NT2/D1 (cell line): ENCODE results near the gene NAAA.

ENCODE experiments used
- SUZ12 ChIP-seq: IDR thresholded peaks from 2 replicates; pipeline ENCODE4 v1.6.1; 2011; ENCODE audit not compliant: insufficient read length, insufficient read depth; ENCODE audit errors: extremely low read depth
- YY1 ChIP-seq: IDR thresholded peaks from 2 replicates; pipeline ENCODE4 v1.6.1; 2011; ENCODE audit not compliant: insufficient read length, insufficient read depth
- ZNF274 ChIP-seq: IDR thresholded peaks from 2 replicates; pipeline ENCODE4 v1.6.1; 2011; ENCODE audit warnings: mild to moderate bottlenecking, low read depth, low read length

GRCh38 chr4:75985116-75985515 is 44.3 kb upstream of the NAAA start:
- TF ChIP-seq YY1: no peak
- no peak for TF ChIP-seq ZNF274
- TF ChIP-seq SUZ12: no peak
